ENCODE data around the gene QTRT2.

Gene QTRT2

DNA sequence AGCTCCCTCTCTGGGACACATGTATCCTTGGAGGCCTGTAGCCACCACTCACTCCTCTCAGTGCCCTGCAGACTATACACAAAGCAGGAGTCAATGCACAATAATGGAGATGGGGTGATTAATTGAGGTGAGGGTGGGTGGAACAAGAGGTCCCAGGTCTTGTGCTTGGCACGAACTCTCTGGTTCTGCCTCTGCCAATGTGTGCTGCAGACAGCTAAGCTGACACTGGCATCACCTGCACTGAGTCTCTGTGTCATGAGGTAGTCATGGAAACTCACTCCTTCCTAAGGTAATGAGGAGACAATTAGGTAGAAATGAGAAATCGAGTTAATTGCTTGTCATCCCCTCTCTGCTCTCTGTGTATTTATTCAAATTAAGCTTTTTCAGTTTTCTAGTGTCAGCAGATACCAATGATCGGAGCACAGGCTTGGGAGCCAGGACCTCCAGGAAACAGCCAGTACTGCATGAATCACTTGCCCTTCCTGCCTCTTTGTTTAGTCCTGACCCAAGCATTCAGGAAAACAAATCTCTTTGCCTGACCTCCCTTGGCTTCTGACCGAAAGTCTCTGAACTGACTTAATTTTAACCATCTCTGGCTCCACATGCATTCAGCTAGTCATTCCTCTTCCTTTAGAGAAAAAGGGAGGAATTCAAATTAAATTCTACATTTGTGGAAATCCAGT lies 65.6 kb downstream of the QTRT2 start:
- peak; percentile 65 for DNase-seq (ENCODE audit: low read depth)

DNA sequence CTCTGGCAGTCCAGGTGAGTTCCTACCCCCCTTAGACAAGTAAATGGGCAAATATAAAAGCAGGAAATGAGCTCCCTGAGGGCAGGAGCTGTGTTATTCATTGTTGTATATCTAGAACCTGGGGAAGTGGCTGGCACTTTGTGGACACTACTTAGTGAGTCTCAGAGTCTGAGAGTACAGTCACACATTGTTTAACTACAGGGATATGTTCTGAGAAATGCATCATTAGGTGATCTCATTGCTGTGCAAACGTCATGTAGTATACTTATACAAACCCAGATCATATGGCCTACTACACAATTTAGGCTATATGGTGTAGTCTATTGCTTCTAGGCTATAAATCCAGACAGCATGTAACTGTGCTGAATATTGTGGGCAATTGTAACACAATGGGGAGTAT lies 69.9 kb downstream of the QTRT2 start:
- peak; percentile 14 for DNase-seq (ENCODE audit: low read depth)

DNA sequence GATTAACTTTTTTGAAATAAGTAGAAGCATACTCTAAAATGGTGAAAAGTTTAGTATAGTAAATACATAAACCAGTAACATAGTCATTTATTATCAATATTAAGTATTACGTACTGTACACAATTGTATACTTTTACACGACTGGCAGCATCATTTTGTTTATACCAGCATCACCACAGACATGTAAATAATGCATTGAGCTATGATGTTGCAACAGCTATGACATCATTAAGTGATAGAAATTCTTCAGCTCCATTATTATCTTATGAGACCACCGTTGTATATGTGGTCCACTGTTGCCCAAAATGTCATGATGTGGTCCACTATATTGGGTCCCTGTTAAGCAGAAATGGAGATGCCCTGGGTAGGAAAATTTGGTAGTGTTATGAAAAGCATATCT lies 71.0 kb downstream of the QTRT2 start:
- DNase-seq (ENCODE audit: low read depth), result peak; percentile 34

DNA sequence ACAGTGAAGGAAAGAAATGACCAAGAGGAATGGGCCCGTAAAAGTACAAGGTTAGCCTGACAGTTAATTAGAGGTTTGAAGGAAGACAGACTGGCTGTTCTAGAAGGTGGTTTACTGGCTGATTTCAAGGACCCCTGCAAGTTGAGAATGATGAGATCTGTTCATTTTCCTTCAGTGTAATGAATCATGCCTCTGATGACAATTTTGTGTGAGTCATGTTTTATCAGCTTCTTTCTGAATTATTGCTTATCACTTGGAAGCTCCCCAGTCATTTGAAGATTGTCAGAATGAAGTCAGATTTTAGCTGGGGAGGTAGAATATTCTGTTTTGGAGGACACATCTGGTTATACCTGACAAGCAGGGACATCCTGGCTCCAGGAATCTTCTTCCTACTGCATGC lies 71.7 kb downstream of the QTRT2 start:
- peak; percentile 50 for DNase-seq (ENCODE audit: low read depth)

DNA sequence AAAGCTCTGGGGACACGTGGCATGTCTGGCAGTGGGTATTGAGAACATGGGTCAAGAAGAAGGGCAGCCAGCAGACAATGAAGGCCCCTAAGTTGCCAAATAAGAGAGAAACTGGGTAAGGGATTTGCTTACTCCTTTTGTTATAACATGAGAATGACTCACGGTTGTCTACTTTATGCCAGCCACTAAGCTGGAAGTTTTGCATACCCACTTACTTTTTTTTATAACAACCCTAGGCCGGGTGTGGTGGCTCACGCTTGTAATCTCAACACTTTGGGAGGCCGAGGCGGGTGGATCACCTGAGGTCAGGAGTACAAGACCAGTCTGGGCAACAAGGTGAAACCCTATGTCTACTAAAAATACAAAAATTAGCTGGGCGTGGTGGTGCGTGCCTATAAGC lies 72.3 kb downstream of the QTRT2 start:
- DNase-seq (ENCODE audit: low read depth), result no peak

DNA sequence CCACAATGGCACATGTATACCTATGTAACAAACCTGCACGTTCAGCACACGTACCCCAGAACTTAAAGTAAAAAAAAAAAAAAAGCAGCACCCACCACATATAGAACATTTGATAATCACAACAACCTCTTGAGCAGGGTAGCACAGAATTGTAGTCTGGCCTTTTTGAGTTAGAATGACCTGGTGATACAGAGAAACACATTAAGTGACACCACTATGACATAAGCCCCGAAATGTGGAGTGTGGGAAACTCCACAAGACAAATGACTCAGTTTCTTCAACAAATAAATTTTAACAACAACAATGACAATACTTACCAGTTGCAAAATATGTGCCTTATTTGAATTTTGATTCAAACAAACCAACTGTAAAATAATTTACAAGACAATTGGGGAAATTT lies 76.0 kb downstream of the QTRT2 start:
- DNase-seq (ENCODE audit: low read depth), result no peak

DNA sequence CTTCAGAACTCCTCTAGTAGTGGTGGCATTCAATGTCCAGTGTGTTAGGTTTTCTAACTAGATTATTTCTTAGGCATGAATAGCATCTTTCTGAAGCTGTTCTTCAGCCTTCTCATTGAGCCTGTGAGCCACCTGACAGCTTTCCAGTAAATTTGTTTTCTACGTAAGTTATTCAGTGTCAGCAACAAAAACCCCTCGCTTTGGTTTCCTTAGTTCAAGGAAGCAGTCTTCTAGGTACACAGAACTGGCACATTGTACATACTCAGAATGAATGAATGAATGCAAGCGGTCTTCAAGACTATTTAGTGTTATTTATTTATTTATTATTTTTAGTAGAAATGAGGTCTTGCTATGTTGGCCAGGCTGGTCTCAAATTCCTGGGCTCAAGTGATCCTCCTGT lies 77.4 kb downstream of the QTRT2 start:
- no peak for DNase-seq (ENCODE audit: low read depth)

Data from ELR (cell line).